ENCODE data around the gene STX5.
"Not testable (repeated sequence)": the region's sequence is repeated elsewhere in the genome, so short reads cannot be mapped to it uniquely, and the experiment has no call there.

Gene STX5

DNA sequence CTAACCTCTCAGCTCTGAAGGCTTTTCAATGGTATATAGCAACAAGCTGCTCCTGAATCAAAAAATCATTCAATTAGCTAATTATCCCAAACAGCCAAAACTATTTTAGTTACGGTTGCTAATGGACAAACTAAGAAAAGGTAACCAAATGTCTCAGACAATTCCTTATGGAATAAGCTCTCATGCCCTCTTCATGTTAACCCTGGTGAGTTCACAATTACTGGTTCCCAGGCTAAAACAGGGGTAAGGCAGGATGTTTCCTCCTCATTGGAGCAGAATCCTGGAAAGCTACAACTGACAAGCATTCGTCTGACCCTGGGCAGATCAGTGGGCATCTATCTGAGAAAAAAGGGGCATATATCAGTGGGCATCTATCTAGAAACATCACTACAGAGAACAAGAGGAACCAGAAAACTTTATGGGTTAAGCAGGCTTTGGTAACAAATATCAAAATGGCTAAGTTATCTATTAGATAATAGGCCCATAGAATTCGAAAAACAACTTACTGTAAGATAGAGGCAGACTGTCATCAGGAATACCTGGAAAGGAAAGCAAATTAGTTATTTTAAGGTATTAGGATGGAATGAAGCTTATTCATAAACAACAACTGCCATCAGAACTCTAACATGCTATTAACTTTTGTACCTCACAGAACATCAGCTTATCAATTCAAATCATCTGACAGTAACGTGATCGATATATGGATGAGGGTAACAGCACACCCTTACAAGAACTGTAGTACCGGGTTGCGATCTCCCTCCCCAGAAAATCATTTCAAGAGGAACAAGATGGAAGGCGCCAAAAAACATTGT is 22.4 kb upstream of the STX5 start:
- no peak for DNase-seq

DNA sequence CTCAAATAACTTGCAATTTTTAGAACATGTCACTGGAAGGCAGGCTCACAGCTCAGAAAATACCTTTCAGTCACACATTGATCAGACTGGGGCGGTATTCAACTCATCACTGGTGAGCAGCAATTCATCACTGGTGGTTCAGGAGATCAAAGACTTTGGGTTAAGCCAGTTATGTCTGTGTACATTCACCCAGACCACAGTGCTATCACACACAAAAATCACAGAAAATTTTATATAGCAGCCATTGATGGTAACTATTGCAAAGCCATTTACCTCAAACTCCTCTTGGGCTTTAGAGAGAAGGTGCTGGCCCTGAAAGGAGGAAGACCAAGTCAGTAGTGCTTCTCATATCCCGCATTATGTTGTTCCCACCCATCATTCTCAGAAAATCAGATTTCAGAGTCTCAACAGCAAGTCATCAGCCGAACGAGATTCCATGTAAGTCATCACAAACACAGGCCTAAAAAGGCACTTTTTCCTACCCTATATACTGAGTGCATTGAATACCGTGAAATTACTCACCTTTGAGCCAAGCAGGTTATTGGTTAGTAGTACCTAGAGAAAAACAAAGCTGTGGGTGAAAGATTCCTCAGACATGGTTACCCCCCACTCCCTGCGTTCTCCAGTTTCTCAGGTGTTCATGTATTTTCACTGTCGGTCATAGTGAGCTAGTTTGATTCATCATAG is 21.6 kb upstream of the STX5 start:
- DNase-seq: no peak

DNA sequence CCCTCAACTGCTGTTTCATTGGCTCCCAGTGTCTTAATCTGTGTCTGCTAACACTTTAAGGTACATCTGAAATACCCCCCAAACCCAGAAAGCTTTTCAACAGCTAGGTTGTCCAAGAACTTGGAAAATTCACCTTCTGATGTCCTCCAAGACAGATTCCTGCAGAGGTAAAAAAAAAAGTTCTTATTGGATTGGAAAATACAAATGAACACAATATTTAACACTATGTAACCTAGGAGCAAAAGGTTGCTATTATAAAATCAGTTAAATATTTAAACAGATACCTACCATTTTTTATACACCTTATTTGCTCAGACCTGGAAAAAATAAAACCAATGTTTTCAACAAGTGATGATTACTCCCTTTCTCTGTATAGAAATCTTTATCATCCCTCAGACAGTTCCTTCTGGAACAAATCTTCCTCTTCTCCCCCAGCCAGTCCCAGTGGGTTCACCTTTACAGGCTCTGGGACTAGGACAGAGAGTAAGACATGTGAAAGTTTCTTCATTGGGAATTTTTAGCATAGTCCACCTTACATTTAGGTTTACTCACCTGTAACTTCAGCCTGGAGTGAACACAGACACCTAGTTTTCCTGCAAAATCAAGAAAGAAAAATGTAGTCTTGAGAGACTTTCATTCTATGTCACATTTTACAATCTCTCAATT is 20.8 kb upstream of the STX5 start:
- DNase-seq: no peak

DNA sequence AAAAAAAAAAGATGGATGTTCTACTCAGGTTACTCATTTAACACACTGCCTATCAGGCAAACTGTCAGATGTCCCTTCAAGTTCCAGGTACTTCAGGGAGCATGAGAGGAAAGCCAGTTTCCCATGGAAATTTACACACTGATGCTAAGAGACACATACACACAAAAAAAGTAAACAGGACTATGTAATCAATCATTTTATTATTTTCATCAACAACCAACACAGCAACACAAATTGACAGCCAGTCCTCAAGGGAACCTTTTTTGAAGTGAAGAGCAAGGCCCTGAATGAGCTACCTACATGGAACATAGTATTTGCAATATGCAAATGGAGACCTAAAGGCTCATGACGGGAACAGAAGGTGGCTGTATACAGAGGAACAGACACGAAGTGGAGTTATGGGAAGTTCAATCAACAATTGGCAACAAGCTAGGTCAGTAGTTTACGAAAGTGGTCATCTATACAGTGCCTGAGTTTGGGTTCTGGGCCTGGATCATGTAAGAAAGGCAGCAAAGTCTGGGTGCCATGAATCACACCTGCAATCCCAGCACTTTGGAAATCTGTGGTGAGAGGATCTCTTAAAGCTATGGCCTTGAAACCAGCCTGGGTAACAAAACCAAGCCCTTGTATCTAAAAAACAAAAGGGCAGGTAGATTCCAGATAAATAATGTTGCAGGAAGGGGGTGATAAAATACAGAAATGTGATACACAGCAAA is 20.1 kb upstream of the STX5 start:
- no peak for DNase-seq

DNA sequence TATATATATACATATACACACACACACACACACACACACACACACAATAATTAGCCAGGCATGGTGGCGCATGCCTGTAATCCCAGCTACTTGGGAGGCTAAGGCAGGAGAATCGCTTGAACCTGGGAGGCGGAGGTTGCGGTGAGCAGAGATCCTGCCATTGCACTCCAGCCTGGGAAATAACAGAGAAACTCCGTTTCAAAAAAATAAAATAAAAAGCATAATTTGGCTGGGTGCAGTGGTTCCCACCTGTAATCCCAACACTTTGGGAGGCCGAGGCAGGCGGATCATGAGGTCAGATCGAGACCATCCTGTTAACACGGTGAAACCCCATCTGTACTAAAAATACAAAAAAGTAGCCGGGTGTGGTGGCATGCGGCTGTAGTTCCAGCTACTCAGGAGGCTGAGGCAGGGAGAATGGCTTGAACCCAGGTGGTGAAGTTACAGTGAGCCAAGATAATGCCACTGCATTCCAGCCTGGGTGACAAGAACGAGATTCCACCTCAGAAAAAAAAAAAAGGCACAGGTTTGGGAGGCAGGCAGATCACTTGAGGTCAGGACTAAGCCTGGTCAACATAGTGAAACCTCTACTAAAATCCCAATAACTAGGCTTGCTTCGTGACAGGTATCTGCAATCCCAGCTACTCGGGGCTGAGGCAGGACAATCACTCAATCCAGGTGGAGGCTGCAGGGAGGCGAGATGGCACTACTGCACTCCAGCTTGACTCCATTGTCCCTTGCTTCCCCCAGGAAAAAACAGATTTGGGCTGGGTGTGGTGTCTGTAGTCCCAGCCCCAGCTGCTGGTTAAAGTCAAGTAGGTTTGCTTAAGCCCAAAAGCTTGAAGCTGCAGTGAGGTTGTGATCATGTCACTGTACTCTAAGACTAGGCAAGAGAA is 19.3 kb upstream of the STX5 start:
- no peak for DNase-seq

DNA sequence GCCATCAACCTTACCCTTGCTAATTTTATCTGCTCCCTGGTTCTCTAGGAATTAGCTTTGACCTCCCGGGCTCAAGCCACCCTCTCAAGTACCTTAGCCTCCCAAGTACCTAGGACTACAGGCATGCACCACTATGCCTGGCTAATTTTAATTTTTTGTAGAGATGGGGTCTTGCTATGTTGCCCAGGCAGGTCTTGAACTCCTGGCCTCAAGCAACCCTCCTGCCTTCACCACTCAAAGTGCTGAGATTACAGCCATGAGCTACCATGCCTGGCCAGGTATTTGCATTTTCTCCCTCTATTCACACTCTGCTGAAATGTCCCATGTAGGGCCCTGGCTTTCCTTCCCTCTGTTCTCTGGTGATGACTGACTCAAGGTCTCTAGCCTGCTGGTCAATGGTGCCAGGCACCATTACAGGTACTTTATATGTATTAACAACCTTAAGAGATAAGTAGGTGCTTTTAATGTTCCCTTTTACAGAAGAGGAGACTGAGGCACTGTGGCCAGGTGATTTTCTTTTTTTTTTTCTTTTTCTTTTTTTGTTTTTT is 16.0 kb upstream of the STX5 start:
- DNase-seq: no peak

DNA sequence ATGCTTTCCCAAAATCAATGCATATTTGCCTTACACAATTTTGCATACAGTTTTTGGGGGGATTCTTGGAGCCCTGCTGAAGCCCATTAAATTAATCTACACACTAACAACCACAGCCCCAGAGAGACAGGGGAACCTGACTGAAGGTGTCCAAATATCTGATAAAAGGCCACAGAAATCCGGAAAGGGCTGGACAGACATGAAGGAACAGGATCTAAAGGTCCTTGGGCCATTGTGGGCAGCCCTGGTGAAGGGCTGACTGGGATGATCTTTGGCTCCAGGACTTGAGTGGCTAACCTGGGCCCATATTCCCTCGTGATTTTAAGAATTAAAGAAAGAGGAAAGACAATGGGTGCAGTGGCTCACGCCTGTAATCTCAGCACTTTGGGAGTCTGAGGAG is 14.3 kb upstream of the STX5 start:
- no peak for DNase-seq

DNA sequence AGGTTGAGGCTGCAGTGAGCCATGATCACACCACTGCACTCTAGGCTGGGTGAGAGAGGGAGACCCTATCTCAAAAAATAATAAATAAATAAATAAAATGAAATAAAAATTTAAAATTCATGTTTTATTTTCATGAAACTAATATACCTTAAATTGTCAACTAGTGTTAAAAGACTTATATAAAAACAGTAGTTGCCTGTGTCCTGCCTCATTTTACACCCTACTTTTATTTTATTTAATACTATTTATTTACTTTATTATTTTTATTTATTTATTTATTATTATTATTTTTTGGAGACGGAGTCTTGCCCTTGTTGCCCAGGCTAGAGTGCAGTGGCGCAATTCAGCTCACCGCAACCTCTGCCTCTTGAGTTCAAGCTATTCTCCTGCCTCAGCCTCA is 12.3 kb upstream of the STX5 start:
- no peak for DNase-seq

DNA sequence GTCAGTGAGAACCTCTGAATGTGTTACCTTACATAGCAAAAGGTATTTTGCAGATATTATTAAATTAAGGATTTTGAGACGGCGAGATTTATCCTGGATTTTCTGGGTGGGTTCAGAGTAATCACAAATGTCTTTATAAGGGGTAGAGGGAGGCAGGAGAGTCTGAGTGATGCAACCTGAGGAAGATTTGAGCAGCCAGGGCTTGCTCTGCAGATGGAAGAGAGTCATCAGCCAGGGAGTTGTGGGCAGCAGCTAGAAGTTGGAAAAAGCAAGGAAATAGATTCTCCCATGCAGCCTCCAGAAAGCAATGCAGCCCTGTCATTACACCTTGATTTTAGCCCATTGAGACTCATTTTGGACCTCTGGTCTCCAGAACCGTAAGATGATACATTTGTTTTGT is 11.6 kb upstream of the STX5 start:
- DNase-seq: no peak

DNA sequence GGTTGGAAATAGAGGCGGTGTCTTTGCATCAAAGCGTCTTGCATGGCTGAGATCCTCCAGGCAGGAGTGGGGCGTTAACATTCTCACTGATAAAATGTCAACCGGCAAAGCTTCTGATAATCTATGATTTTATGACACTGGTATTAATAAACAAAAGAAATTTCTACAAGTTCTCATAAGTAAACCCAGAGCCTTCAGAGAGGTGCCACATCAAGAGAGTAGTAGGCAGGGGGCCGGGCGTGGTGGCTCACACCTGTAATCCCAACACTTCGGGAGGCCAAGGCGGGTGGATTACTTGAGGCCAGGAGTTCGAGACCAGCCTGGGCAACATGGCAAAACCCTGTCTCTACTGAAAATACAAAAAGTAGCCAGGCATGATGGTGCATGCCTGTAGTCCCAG is 11.0 kb upstream of the STX5 start:
- not testable (repeated sequence) for DNase-seq

DNA sequence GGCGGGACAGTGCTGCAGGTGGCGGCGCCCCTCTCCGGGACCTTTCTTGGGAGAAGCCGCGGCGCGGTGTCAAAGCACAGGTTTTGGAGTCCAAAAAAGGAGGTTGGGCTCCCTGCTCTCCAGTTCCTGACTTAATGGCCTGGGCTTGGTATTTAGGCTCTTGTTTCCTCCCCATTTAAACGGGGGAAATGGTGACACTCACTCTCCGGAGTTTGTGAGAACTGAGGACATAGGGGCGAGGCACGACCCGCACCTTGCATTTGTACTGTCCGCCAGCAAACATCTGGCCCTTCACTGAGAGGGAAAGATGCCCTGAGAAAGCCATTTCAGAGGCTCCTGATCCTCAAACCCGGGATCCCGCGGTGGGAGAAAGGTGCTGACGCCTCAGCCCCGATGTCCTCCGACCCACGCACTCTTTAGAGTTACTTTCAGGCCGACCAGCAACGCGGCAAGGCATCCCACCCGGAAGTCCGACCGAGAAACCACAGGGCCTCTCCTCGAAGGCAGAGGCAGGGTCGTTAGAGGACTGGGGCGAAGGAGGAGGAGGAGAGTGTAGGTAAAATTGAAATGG is 10.4 kb upstream of the STX5 start:
- peak; percentile 63 for DNase-seq

DNA sequence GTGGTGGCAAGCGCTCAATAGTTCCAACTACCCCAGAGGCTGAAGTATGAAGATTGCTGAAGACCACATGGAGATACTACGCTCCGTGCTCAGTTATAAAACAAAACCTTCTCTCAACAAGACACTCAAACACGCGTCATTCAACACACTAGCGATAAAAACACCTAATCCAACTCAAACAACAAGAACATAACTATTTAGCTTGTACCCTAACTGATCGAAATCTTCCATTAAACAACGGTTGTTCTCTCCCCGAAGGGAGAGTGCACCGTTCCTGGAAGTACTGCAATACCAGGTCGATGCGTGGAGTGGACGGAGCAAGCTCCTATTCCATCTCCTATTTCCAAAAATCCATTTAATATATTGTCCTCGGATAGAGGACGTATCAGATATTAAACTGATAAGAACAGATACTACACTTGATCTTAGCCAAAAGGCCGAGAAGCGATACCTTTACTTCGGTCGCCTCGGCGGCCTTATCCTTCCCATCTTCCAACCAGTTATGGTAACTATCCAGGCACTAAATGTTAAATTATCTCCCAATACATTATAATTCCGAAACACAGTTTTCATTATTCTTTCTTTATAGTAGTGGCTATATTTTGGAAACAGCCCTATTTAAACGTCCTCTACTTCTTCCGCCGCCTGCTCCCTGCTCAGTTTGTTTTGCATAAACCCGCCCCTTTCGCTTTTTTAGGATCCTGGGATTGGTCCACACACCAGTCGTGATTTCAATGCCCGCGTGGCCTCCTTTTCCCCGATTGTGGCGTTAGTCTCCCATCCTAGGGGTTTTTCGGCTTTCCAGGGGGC is 9.7 kb upstream of the STX5 start:
- DNase-seq: peak; percentile 94

DNA sequence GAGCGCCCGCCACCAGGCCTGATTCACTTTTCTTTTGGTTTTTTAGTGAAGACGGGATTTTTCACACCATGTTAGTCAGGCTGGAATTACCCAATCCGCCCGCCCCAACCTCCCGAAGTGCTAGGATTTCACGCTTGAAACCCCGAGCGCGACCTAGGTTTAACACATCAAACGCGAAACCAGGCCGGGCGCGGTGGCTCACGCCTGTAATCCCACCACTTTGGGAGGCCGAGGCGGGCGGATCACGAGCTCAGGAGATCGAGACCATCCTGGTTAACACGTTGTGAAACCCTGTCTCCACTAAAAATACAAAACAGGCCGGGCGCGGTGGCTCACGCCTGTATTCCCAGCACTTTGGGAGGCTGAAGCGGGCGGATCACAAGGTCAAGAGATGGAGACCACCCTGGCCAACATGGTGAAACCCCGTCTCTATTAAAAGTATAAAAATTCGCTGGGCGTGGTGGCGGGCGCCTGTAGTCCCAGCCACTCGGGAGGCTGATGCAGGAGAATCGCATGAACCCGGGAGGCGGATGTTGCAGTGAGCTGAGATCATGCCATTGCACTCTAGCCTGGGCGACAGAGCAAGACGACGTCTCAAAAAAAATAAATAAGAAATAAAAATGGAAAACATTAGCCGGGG is 9.0 kb upstream of the STX5 start:
- DNase-seq: peak; percentile 62

DNA sequence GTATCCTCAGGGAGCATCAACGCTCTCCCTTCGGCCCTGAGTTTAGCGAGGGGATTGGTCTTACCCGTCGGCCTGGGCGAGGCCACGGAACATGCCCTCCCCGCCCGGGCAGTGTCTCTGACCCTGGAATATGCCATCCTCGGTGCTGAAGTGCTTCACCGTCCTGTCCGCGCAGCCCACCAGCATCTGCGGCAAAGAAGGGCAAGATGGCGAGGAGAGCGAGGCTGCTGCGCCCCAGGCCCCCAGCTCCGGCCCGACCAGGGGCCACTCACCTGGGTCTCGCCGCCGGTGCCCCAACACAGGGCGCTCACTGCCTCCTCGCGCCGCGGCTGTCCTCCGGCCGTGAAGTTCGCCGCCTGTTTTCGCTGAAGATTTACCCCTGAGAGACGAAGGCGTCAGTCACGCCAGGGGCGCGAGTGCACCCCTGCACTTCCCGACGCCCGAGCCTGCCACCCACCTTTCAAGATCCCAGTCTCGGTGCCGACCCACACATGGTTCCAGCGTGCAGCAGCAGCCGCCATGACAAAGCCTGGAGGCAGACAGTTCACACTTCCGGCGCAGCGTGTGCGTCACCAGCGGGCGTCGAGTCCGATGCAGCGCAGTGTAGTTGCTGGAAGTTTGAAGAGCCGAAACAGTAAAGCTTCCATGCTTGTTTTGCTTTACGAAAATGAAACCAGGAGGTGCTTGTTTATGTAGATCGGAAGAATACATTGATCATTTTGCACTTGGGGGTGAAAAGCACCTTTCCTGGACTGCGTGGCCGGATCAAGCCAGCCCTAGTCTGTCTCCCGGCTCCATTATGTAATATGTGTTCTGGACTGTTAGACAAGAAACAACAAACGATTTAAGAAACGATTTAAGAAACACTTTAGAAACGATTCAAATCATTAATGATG is 7.4 kb upstream of the STX5 start, which contains the start of gene WDR74:
Gene WDR74, minus strand, starts transcription at position 541 of the 896 bp plus-strand sequence. Its CDS starts 20 bp downstream, at position 521.
- peak; percentile 97 for DNase-seq

DNA sequence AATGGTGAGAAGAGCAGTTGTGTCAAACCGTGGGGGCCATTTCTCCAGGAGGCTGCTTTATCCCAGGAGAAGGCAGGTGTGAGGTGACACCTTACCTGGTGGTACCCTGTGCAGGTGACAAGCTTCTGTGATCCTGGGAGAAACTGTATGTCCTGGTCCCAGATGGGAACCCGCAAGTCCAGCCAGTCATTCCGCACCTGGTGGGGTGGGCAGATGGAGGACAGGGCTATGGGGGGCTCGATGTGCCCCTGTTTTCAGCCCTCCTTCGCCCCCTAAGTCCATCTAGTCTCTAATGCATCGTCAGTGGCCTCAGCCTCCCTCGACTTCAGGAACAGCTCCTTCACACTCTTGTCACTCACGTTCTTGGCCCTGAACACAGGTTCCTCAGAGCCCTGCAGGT is 3.5 kb upstream of the STX5 start:
- DNase-seq: no peak

DNA sequence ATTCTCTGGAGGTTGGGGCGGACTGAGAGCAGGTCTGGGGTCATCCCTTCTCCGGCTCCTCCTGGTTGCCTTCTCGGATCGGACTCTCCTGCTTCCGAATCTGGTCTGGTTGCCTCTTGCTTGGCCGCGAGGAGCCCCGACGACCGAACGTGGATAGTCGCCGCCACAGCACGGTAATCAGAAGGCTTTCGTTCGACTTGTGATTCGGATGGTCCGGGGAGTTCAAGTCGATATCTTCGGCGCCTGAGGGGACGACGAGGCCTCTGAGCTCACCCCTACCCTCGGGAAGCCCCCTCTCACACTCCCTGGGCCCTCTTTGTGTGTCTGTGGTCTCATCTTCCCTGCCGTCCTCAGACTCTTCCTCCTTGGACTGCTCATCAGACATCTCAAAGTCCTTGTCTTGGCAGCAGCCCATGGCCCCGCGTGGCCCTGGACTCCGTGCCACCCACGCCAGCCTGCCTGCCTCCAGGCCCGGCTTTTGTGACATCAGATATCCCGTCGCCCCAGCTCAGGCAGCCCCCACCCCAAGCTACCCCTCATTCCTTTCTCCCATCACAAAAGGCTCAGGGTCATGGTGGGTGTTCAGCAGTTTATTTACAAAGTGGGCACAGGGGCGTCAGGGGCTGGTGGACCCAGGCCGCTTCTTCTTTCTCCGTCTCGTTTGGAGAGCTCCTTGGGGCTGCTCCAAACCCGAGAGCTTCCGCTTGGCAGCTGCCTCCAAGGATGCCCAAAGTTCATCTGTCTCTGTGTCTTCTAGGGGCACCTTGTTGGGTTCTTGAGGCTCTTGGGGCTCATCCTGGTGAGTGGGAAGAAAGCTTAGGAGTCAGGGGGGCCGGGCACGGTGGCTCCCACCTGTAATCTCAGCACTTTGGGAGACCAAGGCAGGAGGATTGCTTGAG is 734 bp upstream of the STX5 start, which contains the start of gene TEX54:
Gene TEX54, minus strand, starts transcription at position 506 of the 899 bp plus-strand sequence.
- peak; percentile 48 for DNase-seq

DNA sequence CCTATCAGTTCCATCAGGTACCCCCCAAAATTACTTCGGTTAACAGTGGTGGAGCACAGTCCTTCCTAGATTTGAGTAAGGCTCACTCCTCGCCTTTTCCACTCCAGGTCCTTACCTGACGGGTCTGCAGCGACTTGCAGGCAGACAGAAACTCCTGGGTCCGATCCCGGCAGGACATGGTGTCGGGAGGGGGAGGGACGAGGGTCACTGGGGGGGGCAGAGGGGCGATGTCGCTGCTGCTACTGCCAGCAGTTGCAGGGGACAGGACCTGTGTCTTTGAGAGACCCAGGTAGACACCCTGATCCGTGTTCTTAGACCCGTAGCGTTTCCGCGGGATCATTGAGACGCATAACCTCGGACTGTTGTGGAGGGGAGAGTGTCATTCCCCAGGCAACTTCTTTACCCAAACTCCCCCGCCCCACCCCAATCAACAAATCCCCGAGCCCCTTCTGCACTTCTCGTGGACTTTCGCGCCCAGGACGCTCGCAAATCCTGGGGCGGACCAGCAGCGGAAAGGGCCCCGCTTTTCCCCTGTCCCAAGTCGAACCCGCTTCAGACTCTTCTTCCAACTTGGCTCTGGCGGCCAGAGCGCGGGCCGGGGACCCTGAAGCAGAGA is 839 bp downstream of the STX5 start:
- DNase-seq: no peak

All from right hindlimb (tissue), 1 donor.